COLO829 (cell line): Measurements from ENCODE around the gene BTLA.
"Not testable (repeated sequence)": the region's sequence is repeated elsewhere in the genome, so short reads cannot be mapped to it uniquely, and the experiment has no call there.

Experiments
- DNase-seq: peaks from one replicate; pipeline ENCODE4 v3.0.0; 2012; ENCODE audit warnings: low spot score

BTLA gene, protein sequence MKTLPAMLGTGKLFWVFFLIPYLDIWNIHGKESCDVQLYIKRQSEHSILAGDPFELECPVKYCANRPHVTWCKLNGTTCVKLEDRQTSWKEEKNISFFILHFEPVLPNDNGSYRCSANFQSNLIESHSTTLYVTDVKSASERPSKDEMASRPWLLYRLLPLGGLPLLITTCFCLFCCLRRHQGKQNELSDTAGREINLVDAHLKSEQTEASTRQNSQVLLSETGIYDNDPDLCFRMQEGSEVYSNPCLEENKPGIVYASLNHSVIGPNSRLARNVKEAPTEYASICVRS

DNA sequence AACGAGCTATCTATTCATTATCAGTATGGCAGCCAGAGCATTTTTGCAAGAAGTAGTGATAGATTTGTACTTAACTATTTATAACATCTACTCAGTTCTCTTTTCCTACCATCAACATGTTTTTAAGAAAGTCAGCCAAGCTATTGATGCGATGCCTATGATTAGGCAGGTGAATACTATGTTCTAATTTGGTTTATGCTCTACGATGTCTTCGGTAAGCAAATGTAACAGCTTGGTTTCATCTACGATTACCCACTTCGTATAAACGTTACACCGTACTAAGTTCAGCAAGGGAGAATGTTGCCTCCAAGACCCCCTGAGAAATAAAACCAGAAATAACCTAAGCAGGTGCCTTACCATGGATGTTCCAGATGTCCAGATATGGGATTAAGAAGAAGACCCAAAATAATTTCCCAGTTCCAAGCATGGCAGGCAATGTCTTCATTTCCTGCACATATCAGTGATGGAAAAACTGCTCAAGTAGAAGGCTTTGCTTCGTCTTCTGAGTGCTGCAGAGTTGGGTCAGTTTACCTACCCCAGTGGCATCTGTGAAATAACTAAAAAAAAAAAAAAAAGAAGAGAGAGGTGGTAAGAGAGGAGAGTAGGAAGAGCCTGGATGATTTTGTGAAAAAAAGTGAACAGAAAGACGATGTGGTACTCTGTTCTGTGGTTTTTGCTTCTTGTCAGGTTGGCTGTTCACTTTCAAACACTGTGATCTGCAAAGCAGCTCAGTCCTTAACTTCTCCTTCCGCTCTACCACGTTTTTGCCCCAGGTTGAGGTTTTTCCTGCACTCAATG lies at the start of gene BTLA:
TSS of gene BTLA (minus strand) at position 559 of the 798 bp plus-strand sequence. CDS start at position 445, 114 bp downstream.
- no peak for DNase-seq

GRCh38 chr3:112546216-112546759 lies 47.0 kb upstream of the BTLA start:
- DNase-seq = peak; percentile 32

- DNase-seq = no peak
These were observed 40.8 kb upstream of the BTLA start for GRCh38 chr3:112539825-112540650.

GRCh38 chr3:112531358-112531781 lies 32.1 kb upstream of the BTLA start:
- DNase-seq = peak; percentile 44

DNA sequence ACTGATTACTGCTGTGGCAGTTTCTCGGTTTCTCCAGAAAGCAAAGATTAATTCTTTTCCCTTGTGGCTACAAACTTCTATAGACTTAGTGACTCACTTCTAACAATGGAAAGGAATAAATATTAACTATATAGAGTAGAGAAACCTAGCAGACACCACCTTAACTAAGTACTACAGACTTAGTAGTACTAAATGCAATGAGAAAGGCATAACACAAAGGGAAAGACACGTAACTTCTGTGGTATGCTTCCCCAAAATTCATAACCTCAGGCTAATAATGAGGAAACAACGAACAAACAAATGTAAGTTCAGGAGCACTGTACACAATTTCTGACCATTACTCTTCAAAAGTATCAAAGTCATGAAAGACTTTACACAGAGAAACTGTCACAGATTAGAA lies 31.3 kb upstream of the BTLA start:
- DNase-seq = no peak

DNA sequence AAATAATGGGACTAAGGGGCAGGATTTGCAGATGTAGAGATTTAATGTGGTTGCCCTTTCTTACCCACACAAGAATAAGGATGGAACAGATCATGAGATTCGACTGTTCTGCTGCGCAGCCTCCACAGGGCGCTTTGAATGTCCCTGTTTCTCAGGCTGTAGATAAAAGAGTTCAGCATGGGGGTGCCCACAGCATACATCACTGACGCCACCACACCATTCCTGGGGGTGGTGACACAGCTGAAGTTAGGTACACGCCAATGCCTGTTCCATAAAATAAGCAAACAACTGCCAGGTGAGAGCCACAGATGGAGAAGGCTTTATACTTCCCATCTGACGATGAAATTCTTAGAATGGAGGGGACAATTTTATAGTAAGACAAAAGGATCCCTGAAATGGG lies 24.9 kb upstream of the BTLA start:
- not testable (repeated sequence) for DNase-seq

GRCh38 chr3:112519424-112520001 lies 20.2 kb upstream of the BTLA start:
- DNase-seq = peak; percentile 81

- not testable (repeated sequence) for DNase-seq
These were observed 19.7 kb upstream of the BTLA start for GRCh38 chr3:112518970-112519369.

DNA sequence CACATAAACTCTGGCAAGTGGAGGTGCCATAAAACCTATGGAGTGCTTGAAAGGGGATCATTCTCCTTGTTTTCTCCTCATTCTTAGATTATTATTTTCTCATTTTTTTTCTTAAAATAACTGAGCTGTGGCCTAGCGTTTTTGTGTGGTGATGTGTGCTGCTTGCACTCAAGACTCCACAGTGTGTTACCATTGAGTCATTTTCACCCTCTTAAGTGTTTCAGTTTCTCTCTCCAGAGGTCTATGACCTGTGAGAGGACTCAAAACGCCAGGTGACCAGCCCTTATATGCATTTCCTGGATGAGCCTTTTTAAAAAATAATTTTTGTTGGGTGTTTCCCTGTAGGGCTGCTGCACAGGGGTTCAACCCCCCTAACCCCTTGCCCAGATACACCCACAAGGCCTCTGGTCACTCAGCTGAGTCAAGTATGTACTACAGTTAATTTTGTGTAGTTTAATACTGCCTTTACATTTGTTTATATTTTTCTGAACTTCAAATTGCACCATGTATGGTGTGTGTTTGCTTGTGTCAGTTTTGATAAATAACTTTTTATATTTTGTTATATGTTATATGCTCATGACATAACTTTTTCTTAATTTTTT lies 15.4 kb upstream of the BTLA start:
- DNase-seq = no peak

DNA sequence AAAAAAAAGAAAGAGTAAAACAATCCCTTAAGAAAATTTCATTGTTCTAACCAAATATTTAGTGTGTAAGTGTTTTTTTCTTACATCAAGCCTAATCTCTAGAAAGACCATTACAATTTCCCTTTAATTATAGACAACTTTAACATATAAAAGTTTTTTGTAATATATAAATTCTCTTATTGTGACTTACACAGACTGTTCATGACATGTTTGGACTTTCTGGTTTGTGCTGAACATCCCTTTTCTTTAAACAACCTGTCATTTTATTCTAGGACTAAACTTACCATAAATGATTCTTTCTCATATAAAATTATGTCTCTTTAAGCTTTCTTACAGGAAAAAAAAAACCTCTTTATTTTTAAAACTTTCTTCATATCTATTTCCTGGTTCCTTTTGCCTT lies 13.0 kb upstream of the BTLA start:
- DNase-seq = no peak

GRCh38 chr3:112508860-112509259 lies 9.6 kb upstream of the BTLA start:
- no peak for DNase-seq

DNA sequence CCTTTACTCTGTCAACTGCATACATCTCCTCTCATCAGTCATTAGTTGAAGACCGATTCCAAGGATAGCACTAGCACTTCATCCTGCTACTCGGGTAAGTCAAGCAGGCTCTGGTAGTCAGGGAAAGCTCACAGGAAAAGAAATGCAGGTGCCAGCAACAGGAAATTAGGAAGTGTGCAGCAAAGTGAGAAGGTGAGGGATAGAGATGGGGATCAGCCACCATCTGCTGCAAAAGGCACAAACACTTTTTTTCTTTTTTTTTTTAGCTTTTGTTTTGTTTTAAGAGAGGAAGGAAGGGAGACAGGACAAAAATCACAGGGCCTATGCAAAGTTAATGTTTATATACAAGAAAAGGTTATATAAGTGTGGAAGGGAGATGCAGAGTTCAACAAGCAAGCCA lies 9.0 kb upstream of the BTLA start:
- no peak for DNase-seq

- DNase-seq = no peak
These were observed 6.6 kb upstream of the BTLA start for GRCh38 chr3:112505907-112506306.

- no peak for DNase-seq
These were observed 4.9 kb upstream of the BTLA start for GRCh38 chr3:112504123-112504522.

GRCh38 chr3:112503304-112503972 lies 4.2 kb upstream of the BTLA start:
- no peak for DNase-seq

- no peak for DNase-seq
These were observed 1.3 kb upstream of the BTLA start for GRCh38 chr3:112500621-112501020.

GRCh38 chr3:112497897-112498548 lies 1.2 kb downstream of the BTLA start:
- no peak for DNase-seq

- no peak for DNase-seq
These were observed 2.8 kb downstream of the BTLA start for GRCh38 chr3:112496366-112497067.

DNA sequence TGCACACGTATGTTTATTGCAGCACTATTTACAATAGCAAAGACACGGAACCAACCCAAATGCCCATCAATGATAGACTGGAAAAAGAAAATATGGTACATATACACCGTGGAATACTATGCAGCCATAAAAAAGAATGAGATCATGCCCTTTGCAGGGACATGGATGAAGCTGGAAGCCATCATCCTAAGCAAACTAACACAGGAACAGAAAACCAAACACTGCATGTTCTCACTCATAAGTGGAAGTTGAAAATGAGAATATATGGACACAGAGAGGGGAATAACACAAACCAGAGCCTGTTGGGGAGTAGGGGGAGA lies 4.9 kb downstream of the BTLA start:
- not testable (repeated sequence) for DNase-seq

GRCh38 chr3:112492124-112492523 lies 7.1 kb downstream of the BTLA start:
- no peak for DNase-seq
